Activated CD8-positive, alpha-beta memory T cell treated with anti-CD3 and anti-CD28 coated beads for 4 hours (primary cell): ENCODE results near the gene APH1B.
A peak's percentile ranks its signal among the peaks of the same experiment; 100 is the strongest.
"Not testable (repeated sequence)": the region's sequence is repeated elsewhere in the genome, so short reads cannot be mapped to it uniquely, and the experiment has no call there.

Source experiments
- DNase-seq, 2 donors: peaks; one replicate each; pipeline ENCODE4 v3.0.0-alpha.2; 2020; ENCODE audit warnings: low read depth in 2 of 2

APH1B gene

DNA sequence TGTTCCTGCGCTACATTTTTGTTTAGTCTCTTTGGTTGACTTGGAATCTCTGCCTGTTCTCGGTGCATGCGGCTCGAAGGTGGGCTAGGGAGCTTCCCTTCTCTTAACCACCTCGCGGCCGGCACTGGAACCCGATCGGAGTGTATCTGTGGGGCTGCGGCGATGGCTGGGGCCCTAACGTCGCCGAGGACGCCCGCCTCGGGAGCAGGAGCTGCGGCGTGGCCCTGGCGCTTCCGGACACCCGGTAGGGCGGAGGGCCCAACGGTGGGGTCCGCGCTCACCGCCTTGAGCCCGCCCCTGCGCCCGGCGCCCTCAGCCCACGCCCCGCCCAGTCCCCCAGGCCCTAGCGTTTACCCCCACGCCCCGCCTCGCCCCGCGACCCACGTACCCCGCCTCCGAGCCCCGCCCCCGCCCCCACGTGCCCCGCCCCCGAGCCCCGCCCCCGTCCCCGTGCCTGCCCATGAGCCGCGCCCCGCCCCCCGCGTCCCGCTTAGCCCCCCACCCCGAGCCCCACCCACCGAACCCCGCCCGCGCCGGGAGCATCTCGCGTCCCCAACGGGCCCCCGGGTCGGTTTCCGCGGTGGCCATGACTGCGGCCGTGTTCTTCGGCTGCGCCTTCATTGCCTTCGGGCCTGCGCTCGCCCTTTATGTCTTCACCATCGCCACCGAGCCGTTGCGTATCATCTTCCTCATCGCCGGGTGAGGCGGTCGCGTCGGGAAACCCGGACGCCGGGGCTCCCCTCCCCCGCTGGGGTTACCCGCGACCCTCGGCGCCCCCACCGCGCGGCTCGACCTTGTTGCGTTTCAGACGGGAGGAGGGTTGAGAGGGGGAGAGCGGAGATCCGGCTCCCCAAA lies at the start of gene APH1B:
Gene APH1B (plus strand): TSS at position 568 of the 855 bp plus-strand sequence. CDS start 19 bp downstream, at position 587.
- peak; percentile 52 to 57 for DNase-seq

- no peak for DNase-seq
Observed at GRCh38 chr15:63227689-63228088, 49.7 kb upstream of the APH1B start.

GRCh38 chr15:63231206-63231605 lies 46.2 kb upstream of the APH1B start:
- DNase-seq: no peak

DNA sequence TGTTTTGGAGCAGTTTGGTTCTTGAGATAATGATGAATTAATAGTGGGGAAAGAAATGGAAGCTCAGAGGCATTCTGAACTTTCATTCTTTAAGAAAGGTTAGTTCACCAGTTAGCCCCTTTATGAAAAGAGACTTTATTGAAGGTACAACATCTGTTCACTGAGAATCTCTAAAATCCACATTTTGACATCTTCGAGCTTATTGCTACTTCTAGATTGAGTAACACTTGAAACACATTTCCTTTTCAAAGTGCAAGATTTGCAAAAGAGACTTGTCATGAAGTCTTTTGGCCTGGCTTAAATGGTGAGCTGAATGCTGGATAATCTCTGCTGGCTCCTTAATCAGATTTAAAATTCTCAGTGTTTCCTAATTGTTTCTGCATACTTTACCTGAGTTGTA lies 45.7 kb upstream of the APH1B start:
- DNase-seq: no peak

DNA sequence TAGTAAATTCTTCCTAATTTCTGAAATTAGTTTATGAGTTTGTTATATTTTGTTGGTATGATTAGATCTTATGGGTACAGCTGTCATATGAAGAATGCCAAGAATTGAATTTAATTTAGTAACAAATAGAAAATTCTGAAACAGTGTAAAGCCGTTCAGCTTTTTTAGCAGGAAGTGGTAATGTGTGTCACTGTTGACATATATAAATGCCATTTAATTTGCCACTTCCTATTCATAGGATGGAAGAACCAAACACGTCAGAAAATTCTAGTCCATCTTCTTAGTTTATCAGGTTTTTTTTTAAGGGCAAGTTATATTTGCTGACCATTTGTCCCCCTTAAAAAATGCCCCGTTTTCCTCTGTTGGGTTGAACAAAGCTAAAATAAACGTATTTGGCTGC lies 45.0 kb upstream of the APH1B start:
- no peak for DNase-seq

DNA sequence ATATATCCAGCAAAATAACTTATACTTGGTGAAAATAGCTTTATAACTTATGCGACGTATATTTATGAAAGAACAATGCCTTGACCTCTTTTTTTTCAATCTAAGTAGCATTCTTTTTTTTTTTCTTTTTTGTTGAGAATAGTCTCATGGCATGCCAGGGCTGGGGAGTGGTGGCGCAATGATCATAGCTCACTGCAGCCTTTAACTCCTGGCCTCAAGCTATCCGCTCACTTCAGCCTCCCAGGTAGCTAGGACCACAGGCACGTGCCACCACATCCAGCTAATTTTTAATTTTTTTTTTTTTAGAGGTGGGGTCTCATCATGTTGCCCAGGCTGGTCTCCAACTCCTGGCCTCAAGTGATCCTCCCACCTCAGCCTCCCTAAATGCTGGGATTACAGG lies 44.5 kb upstream of the APH1B start:
- DNase-seq: no peak

DNA sequence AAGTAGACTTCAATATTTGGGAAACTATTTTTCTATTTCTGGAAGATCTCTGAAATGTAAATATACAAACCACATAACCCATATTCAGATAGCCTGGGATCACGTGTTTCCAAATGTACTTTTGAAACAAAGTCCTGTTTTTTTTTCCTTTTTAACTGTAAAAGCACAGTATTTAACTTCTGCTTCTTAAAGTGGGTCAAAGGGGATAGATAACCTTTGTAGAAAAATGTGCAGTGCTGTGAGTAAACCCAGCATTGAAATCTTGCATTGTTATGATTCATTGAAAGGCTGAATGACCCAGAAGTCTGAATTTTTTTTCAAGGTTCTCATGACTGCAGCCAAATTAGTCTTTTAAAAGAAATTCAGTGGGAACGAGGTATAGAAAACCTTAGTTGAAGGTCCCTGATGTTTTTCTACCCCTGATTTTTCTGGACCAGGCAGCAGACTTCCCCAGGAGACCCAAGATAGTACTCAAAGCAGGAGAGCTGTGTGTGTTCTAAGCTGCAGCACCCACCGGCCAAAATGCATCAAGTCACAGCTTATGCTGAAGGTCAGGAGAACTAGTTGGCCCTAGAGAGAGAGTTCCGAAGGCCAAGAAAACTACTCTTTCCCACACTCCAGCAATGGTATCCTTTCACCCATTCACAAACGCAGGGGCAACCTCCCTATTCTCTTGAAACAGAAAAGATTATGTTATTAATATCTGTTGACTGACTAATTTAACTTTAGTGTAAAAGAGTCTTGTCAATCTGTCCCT lies 43.6 kb upstream of the APH1B start:
- no peak for DNase-seq

DNA sequence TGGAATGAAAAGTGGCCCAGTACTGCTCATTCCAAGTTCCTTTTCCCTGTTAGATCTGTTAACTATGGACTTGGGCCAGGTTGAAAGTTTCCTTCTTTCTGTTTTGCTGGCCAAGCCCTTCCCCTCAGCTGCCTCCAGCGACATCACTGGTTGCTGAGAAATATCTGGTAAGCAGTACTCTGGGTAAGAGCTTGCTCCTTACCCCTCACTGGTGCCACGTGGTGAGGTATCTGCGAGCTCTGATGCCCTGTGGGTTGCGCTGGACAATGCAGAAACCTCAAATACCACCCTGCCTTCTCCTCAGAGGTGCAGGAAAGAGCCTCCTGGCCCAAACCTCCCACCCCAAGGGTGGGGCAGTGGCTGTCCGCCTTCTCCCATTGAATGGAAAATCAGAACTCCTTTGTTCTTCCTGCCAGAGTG lies 42.9 kb upstream of the APH1B start:
- no peak for DNase-seq

DNA sequence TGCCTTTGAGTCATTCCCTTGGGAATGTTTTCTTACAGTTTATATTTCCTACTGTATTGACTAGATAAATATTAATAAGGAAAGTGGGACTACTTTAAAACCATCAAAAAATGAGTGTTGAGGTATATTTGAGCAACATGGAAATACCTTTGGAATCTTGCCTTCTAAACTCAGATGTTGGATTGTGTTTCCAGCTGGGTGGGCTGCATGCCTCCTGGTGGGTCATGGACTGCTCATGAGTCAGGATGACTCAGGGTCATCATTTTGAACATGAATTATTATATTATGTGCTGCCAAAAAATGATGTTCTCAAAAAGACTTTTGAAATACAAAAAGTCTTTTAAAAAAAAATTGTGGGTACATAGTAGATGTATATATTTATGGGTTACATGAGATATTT lies 41.1 kb upstream of the APH1B start:
- DNase-seq: no peak

- not testable (repeated sequence) for DNase-seq
Observed at GRCh38 chr15:63237086-63237485, 40.3 kb upstream of the APH1B start.

DNA sequence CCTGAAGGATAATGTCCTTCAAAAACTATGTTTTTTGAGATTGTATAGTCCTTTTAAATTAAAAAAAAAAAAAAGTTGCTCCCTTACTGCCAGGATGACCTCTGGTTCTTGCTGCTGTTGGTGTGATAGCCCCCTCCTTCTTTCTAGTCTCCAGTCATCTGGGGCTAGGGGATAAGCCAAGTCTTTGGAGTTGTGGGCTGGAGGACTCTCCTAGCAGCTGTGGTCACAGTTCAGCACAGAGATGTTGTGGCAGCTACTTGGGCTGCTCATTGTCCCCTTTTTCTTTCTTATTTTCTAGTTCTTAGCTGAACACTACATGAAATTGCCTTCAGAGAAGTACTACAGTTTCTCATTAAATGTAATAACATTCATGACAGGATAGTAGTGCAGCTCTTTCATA lies 39.2 kb upstream of the APH1B start:
- DNase-seq: no peak

DNA sequence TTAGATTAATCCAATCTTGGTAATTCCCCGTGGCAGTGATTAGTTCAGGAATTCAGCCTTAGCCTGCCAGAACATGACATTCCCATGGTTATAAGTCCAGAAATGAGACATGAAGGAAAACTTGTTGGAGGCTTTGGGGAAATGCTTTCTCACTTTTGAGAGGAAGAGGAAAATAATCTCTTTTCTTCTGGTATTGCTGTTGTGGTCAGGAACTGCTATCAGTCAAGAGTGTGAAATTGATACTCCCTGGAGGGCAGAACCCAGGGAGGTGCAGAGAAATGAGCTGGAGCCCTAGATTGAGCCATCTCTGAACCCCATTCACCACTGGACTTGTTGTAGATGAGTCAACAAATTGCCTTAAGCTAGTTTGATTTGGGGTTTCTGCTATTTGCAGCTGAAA lies 38.6 kb upstream of the APH1B start:
- no peak for DNase-seq

DNA sequence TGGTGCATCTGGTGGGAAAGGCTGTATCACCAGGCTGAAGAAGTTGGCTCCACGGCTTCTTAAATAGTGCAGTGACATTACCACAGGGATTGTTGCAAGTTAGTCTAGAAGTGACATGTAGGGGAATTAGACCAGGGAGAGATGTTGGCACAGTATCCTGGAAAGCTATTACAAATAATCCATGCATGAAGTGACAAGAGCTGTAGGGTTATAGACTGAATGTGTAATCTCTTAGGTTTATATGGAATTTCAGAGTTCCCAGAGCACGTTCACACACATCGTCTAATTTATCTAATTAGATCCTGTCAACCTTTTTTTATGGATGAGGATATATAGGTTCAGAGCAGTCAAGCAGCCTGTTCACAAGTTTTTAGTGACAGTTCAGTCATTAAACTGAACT lies 37.3 kb upstream of the APH1B start:
- no peak for DNase-seq

DNA sequence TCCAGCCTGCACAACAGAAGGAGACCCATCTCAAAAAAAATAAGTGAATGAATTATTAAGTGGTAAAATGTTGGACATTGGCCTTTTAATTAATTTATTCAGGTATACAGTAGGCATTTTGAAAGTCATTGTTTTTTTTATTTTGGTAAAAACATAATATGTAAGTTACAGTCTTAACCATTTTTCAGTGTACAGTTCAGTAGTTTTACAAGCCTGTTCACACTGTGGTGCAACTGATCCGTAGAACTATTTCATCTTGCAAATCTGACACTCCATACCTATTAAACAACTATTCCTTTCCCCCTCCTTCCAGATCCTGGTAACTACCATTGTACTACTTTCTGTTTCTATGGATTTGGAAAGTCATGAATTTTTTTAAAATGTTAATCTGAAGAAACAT lies 36.1 kb upstream of the APH1B start:
- DNase-seq: no peak

DNA sequence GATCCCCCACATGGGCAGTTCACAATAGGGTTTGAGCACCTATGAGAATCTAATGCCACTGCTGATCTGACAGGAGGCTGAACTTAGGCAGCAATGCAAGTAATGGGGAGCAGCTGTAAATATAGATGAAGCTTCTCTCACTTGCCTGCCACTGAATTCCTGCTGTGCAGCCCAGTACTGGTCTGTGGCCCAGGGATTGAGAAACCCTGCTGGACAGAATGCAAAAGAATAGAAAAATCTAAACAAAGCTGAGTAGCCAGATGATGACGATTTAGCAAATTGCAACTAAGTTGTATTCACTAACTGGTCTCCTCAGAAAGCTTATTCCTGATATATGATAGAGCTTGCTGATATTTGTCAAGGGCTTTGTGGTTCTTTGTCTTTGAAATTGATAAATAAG lies 34.3 kb upstream of the APH1B start:
- no peak for DNase-seq

DNA sequence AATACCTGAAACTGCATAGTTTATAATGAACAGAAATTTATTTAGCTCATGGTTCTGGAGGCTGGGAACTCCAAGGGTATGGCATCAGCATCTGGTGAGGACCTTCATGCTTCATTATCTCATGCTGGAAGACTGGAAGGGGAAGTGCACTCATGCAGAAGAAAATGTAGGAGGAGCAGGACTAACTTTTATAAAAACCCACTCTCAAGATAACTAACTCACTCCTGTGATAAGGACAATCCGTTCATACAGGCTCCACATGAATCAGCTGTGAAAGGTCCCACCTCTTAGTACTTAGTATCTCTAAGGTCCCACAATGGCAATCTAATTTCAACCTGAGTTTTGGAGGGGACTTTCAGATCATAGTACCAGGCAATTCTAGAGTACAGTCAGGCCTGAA lies 33.6 kb upstream of the APH1B start:
- no peak for DNase-seq

GRCh38 chr15:63244399-63244798 lies 33.0 kb upstream of the APH1B start:
- no peak for DNase-seq

DNA sequence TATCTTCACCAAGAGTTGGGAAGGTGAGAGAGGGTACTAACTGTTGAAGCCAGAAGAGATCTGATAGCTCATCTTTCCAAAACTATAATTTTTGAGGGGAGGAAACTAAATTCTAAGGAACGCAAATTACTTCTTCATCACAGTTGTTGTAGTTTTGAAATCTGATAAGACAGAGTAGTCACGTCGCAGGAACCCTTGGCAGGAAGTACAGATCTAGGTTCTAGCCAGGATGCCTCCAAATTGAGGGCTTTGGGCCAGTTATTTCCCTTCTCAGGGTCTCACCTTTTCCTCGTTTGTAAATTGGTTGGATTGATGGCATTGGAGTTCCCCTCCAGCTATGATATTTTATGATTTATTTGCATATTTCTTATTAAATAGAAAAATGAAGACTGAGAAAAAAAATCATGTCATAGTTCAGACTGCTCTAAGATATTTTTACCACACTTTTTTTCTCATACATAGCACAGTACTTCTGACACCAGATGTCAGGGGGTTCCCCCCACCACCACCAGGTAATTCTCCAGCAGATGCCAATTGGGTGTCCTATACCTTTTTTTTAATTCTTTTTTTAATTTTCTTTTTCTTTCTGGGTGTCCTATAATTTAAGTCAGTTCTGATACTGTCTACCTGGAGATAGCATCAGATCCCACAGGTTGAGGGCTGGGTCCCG lies 32.3 kb upstream of the APH1B start:
- no peak for DNase-seq

- DNase-seq: no peak
Observed at GRCh38 chr15:63246691-63247469, 30.5 kb upstream of the APH1B start.

- DNase-seq: no peak
Observed at GRCh38 chr15:63250312-63250965, 27.0 kb upstream of the APH1B start.

- no peak for DNase-seq
Observed at GRCh38 chr15:63251701-63252100, 25.7 kb upstream of the APH1B start.
